HepG2 (cell line): ENCODE measurements around the gene AGR3.

Experiments used
- CEBPG ChIP-seq: IDR thresholded peaks from 2 replicates; pipeline ENCODE4 v1.6.1; 2016
- HDAC6 ChIP-seq: fragments of 200-600 bp; sonication (generic); IDR thresholded peaks from 2 replicates; pipeline ENCODE4 v1.7.0; 2017; ENCODE audit warnings: mild to moderate bottlenecking, antibody characterized with exemption, low read length, low read depth
- ZHX1 ChIP-seq: sonication (generic); formaldehyde crosslinking; IDR thresholded peaks from 2 replicates; pipeline ENCODE4 v1.8.1; 2022; ENCODE audit warnings: low read depth, mild to moderate bottlenecking, missing genetic modification reagents

- TF ChIP-seq HDAC6 (no peak), ZHX1 (CRISPR knock-in tag) (no peak), CEBPG (CRISPR knock-in tag) (no peak)
Observed at GRCh38 chr7:16810573-16810972, 71.2 kb downstream of the AGR3 start.
